Measurements from ENCODE around the gene DOCK7.
"Not testable (repeated sequence)": the region's sequence is repeated elsewhere in the genome, so short reads cannot be mapped to it uniquely, and the experiment has no call there.

- TF ChIP-seq CTCF, POLR2A (IDR thresholded peaks at IDR 0.05): not testable (repeated sequence)
Measured at GRCh38 chr1:62680992-62681391, 7.2 kb downstream of the DOCK7 start.
